ENCODE measurements around the gene HDAC1. TPM values are rescaled to one million over a fixed set of nuclear protein-coding genes. Genes with fewer than 3 reads are reported as not detected.

Gene HDAC1
- total and polyA plus RNA-seq, 2 of the 13 experiments (the other 11 are each of a cell fraction or from before 2014, with no cell fraction given) = 93.5 to 189 TPM

GRCh38 chr1:32336591-32336932, 44.7 kb downstream of the HDAC1 start (continued):
- TF ChIP-seq ZBTB42 (CRISPR knock-in tag; IDR thresholded peaks at IDR 0.05) (0 out of 2 replicates have a peak, but pooled peaks have one; percentile 6), ZFP41 (CRISPR knock-in tag; IDR thresholded peaks at IDR 0.05; ENCODE audit: borderline replicate concordance) (no peak), PHF8 (CRISPR knock-in tag; IDR thresholded peaks at IDR 0.05) (0 out of 2 replicates have a peak, but pooled peaks have one; percentile 9), LCORL (IDR thresholded peaks at IDR 0.05) (no peak), LCORL (CRISPR knock-in tag; IDR thresholded peaks at IDR 0.05) (0 out of 2 replicates have a peak, but pooled peaks have one; percentile 45), DR1 (CRISPR knock-in tag; IDR thresholded peaks at IDR 0.05) (no peak), CHD2 (IDR thresholded peaks at IDR 0.05; ENCODE audit: low read depth, low read length) (no peak), XRCC5 (optimal IDR thresholded peaks at IDR 0.05; ENCODE audit: low read length) (peak; percentile 35), KDM2A (CRISPR knock-in tag; IDR thresholded peaks at IDR 0.05; ENCODE audit: borderline replicate concordance, low read depth) (0 out of 2 replicates have a peak, but pooled peaks have one; percentile 28)

GRCh38 chr1:32336963-32337675, 45.2 kb downstream of the HDAC1 start:
- no peak for ATAC-seq
- H3K9ac ChIP-seq (ENCODE audit: insufficient read depth, low read depth, low read length) = no peak overlapping the region
- intact Hi-C loops (cut with micrococcal nuclease; ENCODE audit: unreplicated experiment) = loop anchor here (2.0 to 10.0 kb wide), 2 partner anchors 14 to 58 kb away; partner anchors contain the start of gene BSDC1
- peaks cover 14% of the 10 kb centered on the region for H3K79me2 ChIP-seq (ENCODE audit: insufficient read depth, low read length)
- H3K27me3 ChIP-seq (ENCODE audit: control insufficient read depth in 1 of 2, insufficient read depth in 2 of 2, low read length in 2 of 2) = peaks cover 0 to 4% of the 10 kb centered on the region in 2 experiments; a peak in 2 of 5 replicates
- BruUV-seq (replicated peaks) = no TSS peak
- ChIA-PET POLR2A (interaction anchor here (0.9 to 5.8 kb wide), 13 partner anchors 12 to 157 kb away, joined by 3 to 222 read pairs (median 7); partner anchors contain the start of genes BSDC1, FAM167B, IQCC and LCK), CTCF (ENCODE audit: low intra/inter-chr PET ratio, low total read pairs) (no interaction called here)
- H4K20me1 ChIP-seq (ENCODE audit: insufficient read depth, low read length) = peaks cover 14% of the 10 kb centered on the region
- 31% methylated on average over 3 of the region's 8 CpGs for WGBS (ENCODE audit: low lambda C conversion rate)
- H3K36me3 ChIP-seq (replicated peaks in 1 of 2; ENCODE audit: control insufficient read depth in 1 of 2, insufficient read depth in 2 of 2, low read length in 2 of 2) = peaks cover 9 to 23% of the 10 kb centered on the region in 2 experiments
- no peak overlapping the region for H2AFZ ChIP-seq (ENCODE audit: low read length)
- in situ Hi-C loops (cut with HindIII; ENCODE audit: extremely low pct_ligation_motif_present, low pct_unique_long_range_greater_than_20kb) = no loop called here
- peak overlapping the region in 1 of 3 experiments; percentile 84; a peak in 4 of 6 replicates for H3K4me3 ChIP-seq (replicated peaks in 1 of 3; ENCODE audit: insufficient read depth in 1 of 3, low read depth in 2 of 3, low read length in 3 of 3)
- H3K27ac ChIP-seq (ENCODE audit: extremely low read length, insufficient read depth, low read length) = no peak overlapping the region
- H3K4me1 ChIP-seq (ENCODE audit: insufficient read depth, low read length) = peaks cover 65% of the 10 kb centered on the region
- H3K9me3 ChIP-seq (ENCODE audit: low read length) = no peaks in the 10 kb centered on the region
- FAIRE-seq = no peak
- H3K4me2 ChIP-seq (ENCODE audit: low read depth, low read length) = peak overlapping the region; percentile 93
- DNase-seq (ENCODE audit: low spot score) = no peak
- TF ChIP-seq ZNF768 (CRISPR knock-in tag; IDR thresholded peaks at IDR 0.05) (no peak), GTF3A (CRISPR knock-in tag; conservative IDR thresholded peaks at IDR 0.05) (no peak), ZNF616 (CRISPR knock-in tag; IDR thresholded peaks at IDR 0.05; ENCODE audit: low read depth) (no peak), IRF9 (CRISPR knock-in tag; IDR thresholded peaks at IDR 0.05; ENCODE audit: borderline replicate concordance) (no peak), AGO2 (optimal IDR thresholded peaks at IDR 0.05; ENCODE audit: low read depth, low read length) (no peak), ZSCAN29 (CRISPR knock-in tag; conservative IDR thresholded peaks at IDR 0.05) (no peak), ZNF83 (CRISPR knock-in tag; IDR thresholded peaks at IDR 0.05; ENCODE audit: borderline replicate concordance) (no peak), ZNF382 (CRISPR knock-in tag; IDR thresholded peaks at IDR 0.05; ENCODE audit: borderline replicate concordance) (no peak), NFATC3 (CRISPR knock-in tag; IDR thresholded peaks at IDR 0.05) (0 out of 2 replicates have a peak, but pooled peaks have one; percentile 9), RBM39 (IDR thresholded peaks at IDR 0.05; ENCODE audit: low read depth, low read length, poor library complexity, severe bottlenecking) (peak; percentile 5)
- TF ChIP-seq, protein P1, sequence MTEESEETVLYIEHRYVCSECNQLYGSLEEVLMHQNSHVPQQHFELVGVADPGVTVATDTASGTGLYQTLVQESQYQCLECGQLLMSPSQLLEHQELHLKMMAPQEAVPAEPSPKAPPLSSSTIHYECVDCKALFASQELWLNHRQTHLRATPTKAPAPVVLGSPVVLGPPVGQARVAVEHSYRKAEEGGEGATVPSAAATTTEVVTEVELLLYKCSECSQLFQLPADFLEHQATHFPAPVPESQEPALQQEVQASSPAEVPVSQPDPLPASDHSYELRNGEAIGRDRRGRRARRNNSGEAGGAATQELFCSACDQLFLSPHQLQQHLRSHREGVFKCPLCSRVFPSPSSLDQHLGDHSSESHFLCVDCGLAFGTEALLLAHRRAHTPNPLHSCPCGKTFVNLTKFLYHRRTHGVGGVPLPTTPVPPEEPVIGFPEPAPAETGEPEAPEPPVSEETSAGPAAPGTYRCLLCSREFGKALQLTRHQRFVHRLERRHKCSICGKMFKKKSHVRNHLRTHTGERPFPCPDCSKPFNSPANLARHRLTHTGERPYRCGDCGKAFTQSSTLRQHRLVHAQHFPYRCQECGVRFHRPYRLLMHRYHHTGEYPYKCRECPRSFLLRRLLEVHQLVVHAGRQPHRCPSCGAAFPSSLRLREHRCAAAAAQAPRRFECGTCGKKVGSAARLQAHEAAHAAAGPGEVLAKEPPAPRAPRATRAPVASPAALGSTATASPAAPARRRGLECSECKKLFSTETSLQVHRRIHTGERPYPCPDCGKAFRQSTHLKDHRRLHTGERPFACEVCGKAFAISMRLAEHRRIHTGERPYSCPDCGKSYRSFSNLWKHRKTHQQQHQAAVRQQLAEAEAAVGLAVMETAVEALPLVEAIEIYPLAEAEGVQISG (CRISPR knock-in tag; IDR thresholded peaks at IDR 0.05) = no peak

All from HepG2 (cell line).